Thoracic aorta (tissue), 2 donors: ENCODE data around the gene SGCA. TPM values are rescaled to one million over a fixed set of nuclear protein-coding genes. Genes with fewer than 3 reads are reported as not detected.

Source experiments
- ATAC-seq: fragments of 150-250 bp; one replicate; pipeline ENCODE4 v1.8.0; 2017; ENCODE audit warnings: low read depth; ENCODE audit not compliant: insufficient number of reproducible peaks, low FRiP score
- DNase-seq: peaks from one replicate; pipeline ENCODE4 v3.0.0-alpha.2; 2020; ENCODE audit warnings: low spot score
- H3K27ac ChIP-seq, 2 donors: fragments of 200-600 bp; sonication (generic); 1 replicate in 1 of 2; 2 replicates in 1 of 2; pipeline ENCODE4 v1.5.1; 2016; ENCODE audit warnings: mild to moderate bottlenecking in 2 of 2, moderate library complexity in 2 of 2
- H3K27me3 ChIP-seq: fragments of 200-600 bp; sonication (generic); replicated peaks from 2 replicates; pipeline ENCODE4 v1.6.0; 2016; ENCODE audit warnings: mild to moderate bottlenecking; ENCODE audit not compliant: insufficient read depth
- H3K36me3 ChIP-seq: fragments of 200-600 bp; sonication (generic); one replicate; pipeline ENCODE4 v1.5.1; 2016
- H3K4me1 ChIP-seq, 2 donors: fragments of 200-600 bp; sonication (generic); 1 replicate in 1 of 2; 2 replicates in 1 of 2; pipeline versions ENCODE4 v1.5.1 to v1.6.0; 2016; ENCODE audit warnings: low read depth in 2 of 2, mild to moderate bottlenecking in 1 of 2; ENCODE audit not compliant: control insufficient read depth in 1 of 2
- H3K4me3 ChIP-seq: fragments of 200-600 bp; sonication (generic); 2 replicates; pipeline ENCODE4 v1.5.1; 2016; ENCODE audit warnings: mild to moderate bottlenecking
- H3K9me3 ChIP-seq: fragments of 200-600 bp; sonication (generic); 2 replicates; pipeline ENCODE4 v1.5.1; 2016
- total RNA-seq, 2 donors: library from RNA; depleted of rRNA; stranded (reverse); fragments of >200 nt; gene quantifications; one replicate each; pipeline versions ENCODE4 v1.1.0 to v1.2.3, GENCODE V29; 2016
- TF ChIP-seq, protein P1 (sequence below): fragments of 200-600 bp; sonication (generic); IDR thresholded peaks from one replicate; pipeline ENCODE4 v1.5.1; 2019; ENCODE audit warnings: antibody characterized with exemption

The SGCA gene
- total RNA-seq, 2 donors from 2014 or later: 95.5 to 158 TPM

DNA sequence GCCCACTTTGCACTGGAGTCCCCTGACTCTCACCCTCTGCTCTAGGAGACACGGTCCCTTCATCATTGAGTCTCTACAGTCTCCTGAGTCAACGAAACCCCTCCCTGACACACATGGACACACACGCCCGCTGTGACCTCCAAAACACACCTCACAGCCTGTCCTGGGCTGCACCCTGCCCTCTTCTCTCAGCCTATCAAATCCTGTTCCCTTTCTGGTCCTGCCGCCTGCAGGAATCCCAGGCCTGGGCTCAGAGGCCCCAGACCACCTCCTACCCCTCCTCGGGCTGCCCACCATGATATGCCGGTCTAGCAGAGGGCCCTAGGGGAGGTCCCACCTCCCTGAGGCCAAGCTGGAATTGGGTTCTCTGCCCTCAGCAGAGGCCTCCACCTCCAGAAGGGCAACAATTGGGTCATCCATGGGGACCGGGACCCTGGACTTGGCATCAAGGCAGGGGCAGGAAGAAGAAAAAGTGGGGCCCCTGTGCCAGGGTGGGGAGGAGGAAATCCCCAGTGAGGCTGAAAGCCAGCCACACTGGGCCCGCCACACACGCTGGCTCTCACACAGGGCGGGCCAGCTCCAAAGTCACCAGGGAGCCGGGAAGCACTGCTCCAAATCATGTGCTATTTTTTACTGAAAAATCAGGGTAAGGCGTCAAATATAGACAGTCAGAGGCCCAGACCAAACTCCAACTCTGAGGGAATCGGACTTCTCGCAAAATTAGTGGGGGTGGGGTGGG, 18.7 kb upstream of the SGCA start:
- no peak for DNase-seq
- peak overlapping the region; percentile 90 to 92 for H3K27ac ChIP-seq
- TF ChIP-seq, protein P1, sequence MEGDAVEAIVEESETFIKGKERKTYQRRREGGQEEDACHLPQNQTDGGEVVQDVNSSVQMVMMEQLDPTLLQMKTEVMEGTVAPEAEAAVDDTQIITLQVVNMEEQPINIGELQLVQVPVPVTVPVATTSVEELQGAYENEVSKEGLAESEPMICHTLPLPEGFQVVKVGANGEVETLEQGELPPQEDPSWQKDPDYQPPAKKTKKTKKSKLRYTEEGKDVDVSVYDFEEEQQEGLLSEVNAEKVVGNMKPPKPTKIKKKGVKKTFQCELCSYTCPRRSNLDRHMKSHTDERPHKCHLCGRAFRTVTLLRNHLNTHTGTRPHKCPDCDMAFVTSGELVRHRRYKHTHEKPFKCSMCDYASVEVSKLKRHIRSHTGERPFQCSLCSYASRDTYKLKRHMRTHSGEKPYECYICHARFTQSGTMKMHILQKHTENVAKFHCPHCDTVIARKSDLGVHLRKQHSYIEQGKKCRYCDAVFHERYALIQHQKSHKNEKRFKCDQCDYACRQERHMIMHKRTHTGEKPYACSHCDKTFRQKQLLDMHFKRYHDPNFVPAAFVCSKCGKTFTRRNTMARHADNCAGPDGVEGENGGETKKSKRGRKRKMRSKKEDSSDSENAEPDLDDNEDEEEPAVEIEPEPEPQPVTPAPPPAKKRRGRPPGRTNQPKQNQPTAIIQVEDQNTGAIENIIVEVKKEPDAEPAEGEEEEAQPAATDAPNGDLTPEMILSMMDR: no peak
- H3K36me3 ChIP-seq: peaks cover 31% of the 10 kb centered on the region
- no peaks in the 10 kb centered on the region for H3K27me3 ChIP-seq
- peaks cover 36 to 51% of the 10 kb centered on the region in 2 donors for H3K4me1 ChIP-seq
- ATAC-seq: no peak
- H3K9me3 ChIP-seq: no peaks in the 10 kb centered on the region
- H3K4me3 ChIP-seq: peak overlapping the region; percentile 96

DNA sequence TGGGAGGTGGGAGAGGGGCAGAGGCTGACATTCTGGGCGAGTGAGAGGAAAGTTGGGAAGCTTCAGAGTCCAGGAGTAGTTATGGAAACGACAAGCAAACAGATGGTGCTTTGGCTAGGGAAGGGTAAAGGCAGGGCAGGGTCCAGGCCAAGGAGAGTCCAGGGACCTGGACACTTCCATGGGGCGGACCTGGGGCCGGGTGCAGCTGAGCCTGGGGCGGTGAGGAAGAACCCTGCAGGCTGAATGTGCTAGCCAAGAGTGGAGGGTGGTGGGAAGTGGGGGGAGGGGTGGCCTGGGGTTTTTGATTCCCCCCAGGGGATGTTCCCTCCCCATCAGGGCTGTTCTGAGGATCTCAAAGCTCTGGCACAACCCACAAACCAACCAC, 18.0 kb upstream of the SGCA start:
- no peak for ATAC-seq
- no peaks in the 10 kb centered on the region for H3K27me3 ChIP-seq
- peaks cover 28% of the 10 kb centered on the region for H3K36me3 ChIP-seq

DNA sequence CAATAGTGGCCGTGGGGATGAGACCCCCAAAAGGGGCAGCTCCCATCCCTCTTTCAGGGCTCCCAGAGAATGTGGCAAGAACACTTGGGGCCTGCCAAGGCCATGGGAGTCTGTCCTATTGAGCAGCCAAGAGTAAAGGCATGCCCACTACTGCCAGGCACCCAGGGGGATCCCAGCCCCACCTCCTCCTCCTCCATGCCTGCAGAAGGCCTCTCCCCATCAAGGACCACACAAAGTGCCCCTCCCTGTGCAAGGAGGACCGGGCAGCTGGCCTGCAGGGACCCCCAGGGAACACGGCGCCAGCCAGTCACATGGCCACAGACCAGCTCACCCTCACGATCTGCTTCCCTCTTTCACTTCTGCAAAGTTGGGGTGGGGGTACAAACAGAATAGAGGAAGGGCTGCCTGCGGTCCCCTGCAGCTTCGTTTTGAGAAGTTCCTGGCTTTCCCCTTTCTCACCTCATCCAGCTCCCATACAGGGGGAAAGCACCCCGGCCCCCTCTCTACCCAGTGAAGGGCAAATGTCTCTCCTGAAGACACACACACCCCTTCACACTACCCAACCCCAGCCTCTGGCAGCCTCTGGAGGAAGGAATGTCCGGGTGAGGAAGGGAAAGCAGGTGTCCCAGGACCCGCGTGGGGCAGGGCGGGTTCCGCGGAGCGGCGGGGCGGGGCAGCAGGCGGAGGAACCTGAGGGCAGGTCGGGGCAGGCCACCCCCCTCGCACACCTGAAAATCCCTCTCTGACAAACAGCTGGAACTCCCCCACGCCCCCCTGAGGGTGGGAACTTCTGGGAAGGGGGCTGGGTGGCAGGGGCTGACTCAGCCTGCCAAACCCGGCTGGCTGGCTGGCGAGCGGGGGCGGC, 17.3 kb upstream of the SGCA start:
- Histone ChIP-seq H3K4me1 (peaks cover 40 to 57% of the 10 kb centered on the region in 2 donors), H3K36me3 (peaks cover 21% of the 10 kb centered on the region), H3K27me3 (no peaks in the 10 kb centered on the region), H3K4me3 (peak overlapping the region; percentile 96), H3K27ac (peak overlapping the region; percentile 90 to 92), H3K9me3 (no peaks in the 10 kb centered on the region)
- DNase-seq (peak; percentile 54), ATAC-seq (no peak)
- TF ChIP-seq, protein P1: no peak

More for the DNA sequence above, 18.0 kb upstream of the SGCA start:
- Histone ChIP-seq H3K4me1 (peaks cover 39 to 53% of the 10 kb centered on the region in 2 donors), H3K27ac (peak overlapping the region; percentile 90 to 92), H3K4me3 (peak overlapping the region; percentile 96), H3K9me3 (no peaks in the 10 kb centered on the region)
- DNase-seq: no peak
- TF ChIP-seq, protein P1: no peak

DNA sequence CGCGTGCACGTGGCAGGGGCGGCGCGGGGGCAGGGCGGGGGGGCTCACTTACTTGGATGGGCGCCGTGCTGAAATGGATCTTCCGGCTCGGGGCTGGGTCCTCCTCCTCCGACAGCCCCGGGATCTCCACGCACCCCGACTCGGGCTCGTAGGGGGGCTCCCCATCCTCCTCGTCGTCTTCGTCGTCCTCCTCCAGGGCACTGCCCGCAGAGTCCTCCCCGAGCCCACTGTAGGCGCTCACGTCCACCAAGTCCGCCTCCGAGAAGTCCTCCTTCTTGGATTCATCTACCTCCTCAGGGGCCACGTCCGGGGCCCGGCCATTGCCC, 16.8 kb upstream of the SGCA start:
- TF ChIP-seq, protein P1: no peak
- Histone ChIP-seq H3K4me1 (peaks cover 46 to 63% of the 10 kb centered on the region in 2 donors), H3K27me3 (no peaks in the 10 kb centered on the region), H3K9me3 (no peaks in the 10 kb centered on the region), H3K27ac (peak overlapping the region; percentile 90 to 92), H3K4me3 (peak overlapping the region; percentile 96), H3K36me3 (peaks cover 15% of the 10 kb centered on the region)
- DNase-seq: no peak
- ATAC-seq: no peak
